ENCODE data around the gene PDGFD. TPM values are rescaled to one million over a fixed set of nuclear protein-coding genes. Genes with fewer than 3 reads are reported as not detected.

Gene PDGFD
- total and polyA plus RNA-seq, 9 donors = 42.8 to 134 (median 77.9) TPM

- WGBS, 3 donors = 96 to 100% (median 98%) methylated on average over 1 of the region's 1 CpG
- intact Hi-C loops (cut with DNase I) = no loop called here
- no peak for TF ChIP-seq CTCF (IDR thresholded peaks at IDR 0.05)
- no peak for TF ChIP-seq POLR2A (IDR thresholded peaks at IDR 0.05)
- no peak for TF ChIP-seq EP300 (IDR thresholded peaks at IDR 0.05)
Observed at GRCh38 chr11:103997082-103997481, 166.9 kb downstream of the PDGFD start.

GRCh38 chr11:103995896-103996295 is 168.1 kb downstream of the PDGFD start:
- Histone ChIP-seq H3K9me3 (no peaks in the 10 kb centered on the region), H3K27me3 (no peaks in the 10 kb centered on the region), H3K36me3 (no peaks in the 10 kb centered on the region), H3K4me3 (no peak overlapping the region), H3K27ac (no peak overlapping the region), H3K4me1 (ENCODE audit: insufficient read depth) (no peaks in the 10 kb centered on the region)
- TF ChIP-seq POLR2A (IDR thresholded peaks at IDR 0.05) (no peak), CTCF (IDR thresholded peaks at IDR 0.05) (no peak), EP300 (IDR thresholded peaks at IDR 0.05) (no peak)
- intact Hi-C loops (cut with DNase I) = no loop called here
- WGBS, 3 donors = 95 to 98% (median 97%) methylated on average over 4 of the region's 4 CpGs
- DNase-seq = no peak

More at GRCh38 chr11:103997082-103997481, 166.9 kb downstream of the PDGFD start:
- H3K27me3 ChIP-seq = no peaks in the 10 kb centered on the region
- no peaks in the 10 kb centered on the region for H3K4me1 ChIP-seq (ENCODE audit: insufficient read depth)
- H3K36me3 ChIP-seq = no peaks in the 10 kb centered on the region
- no peak for DNase-seq
- H3K4me3 ChIP-seq = no peak overlapping the region
- H3K9me3 ChIP-seq = no peaks in the 10 kb centered on the region
- H3K27ac ChIP-seq = no peak overlapping the region

- Histone ChIP-seq H3K36me3 (no peaks in the 10 kb centered on the region), H3K9me3 (no peaks in the 10 kb centered on the region), H3K27me3 (no peaks in the 10 kb centered on the region), H3K4me3 (no peak overlapping the region), H3K4me1 (ENCODE audit: insufficient read depth) (no peaks in the 10 kb centered on the region), H3K27ac (no peak overlapping the region)
- intact Hi-C loops (cut with DNase I) = no loop called here
- TF ChIP-seq POLR2A (IDR thresholded peaks at IDR 0.05) (no peak), CTCF (IDR thresholded peaks at IDR 0.05) (no peak), EP300 (IDR thresholded peaks at IDR 0.05) (no peak)
- WGBS, 3 donors = 87 to 93% (median 90%) methylated on average over 2 of the region's 2 CpGs
- DNase-seq = no peak
Observed at GRCh38 chr11:103994518-103994917, 169.4 kb downstream of the PDGFD start.

- H3K4me3 ChIP-seq = no peak overlapping the region
- H3K9me3 ChIP-seq = no peaks in the 10 kb centered on the region
- H3K36me3 ChIP-seq = no peaks in the 10 kb centered on the region
- WGBS, 3 donors = 84 to 96% (median 95%) methylated on average over 1 of the region's 1 CpG
- no peak for TF ChIP-seq CTCF (IDR thresholded peaks at IDR 0.05)
- no peak for TF ChIP-seq POLR2A (IDR thresholded peaks at IDR 0.05)
- TF ChIP-seq EP300 (IDR thresholded peaks at IDR 0.05) = no peak
- no peaks in the 10 kb centered on the region for H3K4me1 ChIP-seq (ENCODE audit: insufficient read depth)
- H3K27me3 ChIP-seq = no peaks in the 10 kb centered on the region
- intact Hi-C loops (cut with DNase I) = no loop called here
- H3K27ac ChIP-seq = no peak overlapping the region
- no peak for DNase-seq
Observed at GRCh38 chr11:103994094-103994493, 169.9 kb downstream of the PDGFD start.

- peaks cover under 1% of the 10 kb centered on the region for H3K4me1 ChIP-seq (ENCODE audit: insufficient read depth)
- no peaks in the 10 kb centered on the region for H3K9me3 ChIP-seq
- H3K4me3 ChIP-seq = no peak overlapping the region
- no peaks in the 10 kb centered on the region for H3K36me3 ChIP-seq
- intact Hi-C loops (cut with DNase I) = no loop called here
- DNase-seq = no peak
- TF ChIP-seq POLR2A (IDR thresholded peaks at IDR 0.05) = no peak
- no peak for TF ChIP-seq CTCF (IDR thresholded peaks at IDR 0.05)
- TF ChIP-seq EP300 (IDR thresholded peaks at IDR 0.05) = no peak
- no peaks in the 10 kb centered on the region for H3K27me3 ChIP-seq
- H3K27ac ChIP-seq = no peak overlapping the region
Observed at GRCh38 chr11:103993507-103993906, 170.4 kb downstream of the PDGFD start.

Measured in ovary (tissue), 9 donors.